GM12878 (cell line): ENCODE measurements around the gene PPP1R2B. TPM values are rescaled to one million over a fixed set of nuclear protein-coding genes. Genes with fewer than 3 reads are reported as not detected.

Source experiments
- ATAC-seq: fragments of 200-7000 bp; cut with Tn5 transposase; 3 replicates; pipeline ENCODE4 v1.9.1; 2020; ENCODE audit warnings: mild to moderate bottlenecking, moderate library complexity
- BruUV-seq: library from RNA; stranded (reverse); fragments of 400-500 nt; replicated peaks from 2 replicates; lab custom pipeline; 2021; lab: Mats Ljungman, UMichigan
- CTCF ChIA-PET: fragments of 300-600 bp; sonication (Branson Sonifier 250); formaldehyde crosslinking; extraction: SDS; loops from one replicate; lab custom pipeline; 2021; ENCODE audit warnings: inconsistent platforms; lab: Yijun Ruan, JAX
- POLR2A ChIA-PET: fragments of 350-600 bp; formaldehyde crosslinking; extraction: SDS; loops from one replicate; lab custom pipeline; 2021; ENCODE audit warnings: inconsistent platforms; lab: Charles Lee
- RAD21 ChIA-PET: fragments of 300-600 bp; sonication (Branson Sonifier 250); formaldehyde crosslinking; loops from one replicate; lab custom pipeline; 2023; ENCODE audit warnings: antibody characterized with exemption; ENCODE audit not compliant: unreplicated experiment; lab: Charles Lee
- SMC1A ChIA-PET: fragments of 300-600 bp; sonication (Branson Sonifier 250); formaldehyde crosslinking; loops from one replicate; lab custom pipeline; 2023; ENCODE audit not compliant: unreplicated experiment, uncharacterized antibody; lab: Charles Lee
- DNase-seq: peaks from one replicate; pipeline ENCODE4 v3.0.0-alpha.2; 2011; ENCODE audit warnings: low read depth, low spot score
- FAIRE-seq: peaks from 3 replicates; lab custom pipeline; 2011; peaks lifted over from hg19 to GRCh38; lab: Jason Lieb, UNC
- H2AFZ ChIP-seq: 2 replicates; pipeline ENCODE4 v1.6.0; 2011; ENCODE audit warnings: low read depth, low read length, control low read depth; ENCODE audit not compliant: control insufficient read depth
- H3K27ac ChIP-seq: 2 replicates; pipeline ENCODE4 v1.5.1; 2011; ENCODE audit warnings: control low read depth; ENCODE audit not compliant: control insufficient read depth, insufficient read depth
- H3K27me3 ChIP-seq, 2 experiments: replicated peaks in 1 of 2; 2 replicates each; pipeline versions ENCODE4 v1.6.0 to v1.6.1; 2011; ENCODE audit warnings: low read length in 1 of 2; ENCODE audit not compliant: control insufficient read depth in 2 of 2, insufficient read depth in 2 of 2
- H3K36me3 ChIP-seq, 2 experiments: 2 replicates each; pipeline ENCODE4 v1.5.1; 2011; ENCODE audit warnings: low read length in 1 of 2; ENCODE audit not compliant: control insufficient read depth in 2 of 2, insufficient read depth in 2 of 2
- H3K4me1 ChIP-seq: 2 replicates; pipeline ENCODE4 v1.6.1; 2011; ENCODE audit warnings: mild to moderate bottlenecking, low read length, moderate library complexity, mixed read lengths; ENCODE audit not compliant: control insufficient read depth, insufficient read depth
- H3K4me2 ChIP-seq: 2 replicates; pipeline ENCODE4 v1.6.0; 2011; ENCODE audit warnings: control low read depth; ENCODE audit not compliant: control insufficient read depth, insufficient read depth
- H3K4me3 ChIP-seq: fragments of 200-600 bp; sonication (generic); 2 replicates; pipeline ENCODE4 v1.5.1; 2016
- H3K79me2 ChIP-seq: 2 replicates; pipeline ENCODE4 v1.6.0; 2011; ENCODE audit warnings: low read length; ENCODE audit not compliant: control insufficient read depth, insufficient read depth
- H3K9ac ChIP-seq: 2 replicates; pipeline ENCODE4 v1.8.0; 2011; ENCODE audit warnings: low read length, control low read depth, mixed read lengths; ENCODE audit not compliant: control insufficient read depth, insufficient read depth
- H3K9me3 ChIP-seq: replicated peaks from 3 replicates; pipeline ENCODE4 v1.5.1; 2011; ENCODE audit warnings: mild to moderate bottlenecking, low read length; ENCODE audit not compliant: control insufficient read depth, insufficient read depth
- H4K20me1 ChIP-seq: 2 replicates; pipeline ENCODE4 v1.6.0; 2011; ENCODE audit not compliant: control insufficient read depth, insufficient read depth
- ATF7 ChIP-seq: fragments of 450-650 bp; IDR thresholded peaks from 2 replicates; pipeline ENCODE4 v1.6.1; 2016; ENCODE audit warnings: low read depth, mild to moderate bottlenecking
- BMI1 ChIP-seq: fragments of 450-650 bp; IDR thresholded peaks from 2 replicates; pipeline ENCODE4 v1.6.1; 2016; ENCODE audit warnings: mild to moderate bottlenecking, moderate library complexity, borderline replicate concordance
- CHD2 ChIP-seq: IDR thresholded peaks from 2 replicates; pipeline ENCODE4 v1.6.1; 2011; ENCODE audit warnings: low read depth, low read length, improper control_type of control experiment, borderline replicate concordance
- FOXM1 ChIP-seq: IDR thresholded peaks from 2 replicates; pipeline ENCODE4 v1.6.1; 2012; ENCODE audit warnings: low read depth, mild to moderate bottlenecking, inconsistent platforms, low read length, moderate library complexity
- IKZF2 ChIP-seq, 2 experiments: fragments of 450-650 bp; IDR thresholded peaks; 2 replicates each; pipeline ENCODE4 v1.6.1; 2017; ENCODE audit warnings: mild to moderate bottlenecking in 2 of 2, moderate library complexity in 2 of 2
- KDM1A ChIP-seq: fragments of 200-600 bp; sonication (generic); IDR thresholded peaks from 2 replicates; pipeline ENCODE4 v1.6.1; 2016; ENCODE audit warnings: borderline replicate concordance
- MTA2 ChIP-seq: fragments of 450-650 bp; IDR thresholded peaks from 2 replicates; pipeline ENCODE4 v1.6.1; 2016; ENCODE audit warnings: low read depth, mild to moderate bottlenecking, moderate library complexity
- NFYA ChIP-seq: IDR thresholded peaks from 2 replicates; pipeline ENCODE4 v1.6.1; 2011; ENCODE audit warnings: low read depth, mild to moderate bottlenecking, low read length, improper control_type of control experiment, borderline replicate concordance
- NR2C1 ChIP-seq: fragments of 450-650 bp; IDR thresholded peaks from 2 replicates; pipeline ENCODE4 v1.6.1; 2017; ENCODE audit warnings: antibody characterized with exemption, mild to moderate bottlenecking, moderate library complexity
- NR2F1 ChIP-seq: fragments of 450-650 bp; conservative IDR thresholded peaks from 2 replicates; pipeline ENCODE4 v1.6.1; 2017; ENCODE audit warnings: mild to moderate bottlenecking
- PAX5 ChIP-seq: IDR thresholded peaks from 2 replicates; pipeline ENCODE4 v1.6.1; 2011; ENCODE audit warnings: low read depth, low read length, borderline replicate concordance
- PML ChIP-seq: IDR thresholded peaks from 2 replicates; pipeline ENCODE4 v1.6.1; 2012; ENCODE audit warnings: low read length, inconsistent platforms
- RBBP5 ChIP-seq: fragments of 200-600 bp; sonication (generic); conservative IDR thresholded peaks from 2 replicates; pipeline ENCODE4 v1.6.1; 2016
- RUNX3 ChIP-seq: IDR thresholded peaks from 2 replicates; pipeline ENCODE4 v1.6.1; 2012; ENCODE audit warnings: low read length, inconsistent platforms
- SIN3A ChIP-seq: IDR thresholded peaks from 2 replicates; pipeline ENCODE4 v1.6.1; 2012; ENCODE audit warnings: low read depth, low read length, improper control_type of control experiment
- SPI1 ChIP-seq: IDR thresholded peaks from 2 replicates; pipeline ENCODE4 v1.6.1; 2011; ENCODE audit warnings: low read depth, mild to moderate bottlenecking, low read length, moderate library complexity, borderline replicate concordance; ENCODE audit not compliant: insufficient read depth
- SREBF2 ChIP-seq: IDR thresholded peaks from 2 replicates; pipeline ENCODE4 v1.6.1; 2012; ENCODE audit warnings: mild to moderate bottlenecking, low read length
- STAT1 ChIP-seq: fragments of 450-650 bp; conservative IDR thresholded peaks from 2 replicates; pipeline ENCODE4 v1.6.1; 2014; ENCODE audit warnings: antibody characterized with exemption, mild to moderate bottlenecking
- SUZ12 ChIP-seq: fragments of 200-600 bp; sonication (generic); IDR thresholded peaks from one replicate; pipeline ENCODE4 v1.6.1; 2018; ENCODE audit warnings: antibody characterized with exemption, mild to moderate bottlenecking; ENCODE audit not compliant: unreplicated experiment
- TCF12 ChIP-seq: IDR thresholded peaks from 2 replicates; pipeline ENCODE4 v1.6.1; 2011; ENCODE audit warnings: low read depth, mild to moderate bottlenecking, low read length
- TCF3 ChIP-seq: IDR thresholded peaks from 2 replicates; pipeline ENCODE4 v1.6.1; 2012; ENCODE audit warnings: low read depth, mild to moderate bottlenecking, low read length, borderline replicate concordance; ENCODE audit not compliant: insufficient read depth
- WRNIP1 ChIP-seq: IDR thresholded peaks from 2 replicates; pipeline ENCODE4 v1.6.1; 2011; ENCODE audit warnings: low read depth, low read length, improper control_type of control experiment, borderline replicate concordance
- ZNF207 ChIP-seq: fragments of 450-650 bp; IDR thresholded peaks from 2 replicates; pipeline ENCODE4 v1.6.1; 2014; ENCODE audit warnings: antibody characterized with exemption, mild to moderate bottlenecking, borderline replicate concordance
- ZNF622 ChIP-seq: fragments of 450-650 bp; IDR thresholded peaks from 2 replicates; pipeline ENCODE4 v1.6.1; 2017; ENCODE audit warnings: mild to moderate bottlenecking, inconsistent platforms
- WGBS: methylation state at CpG from one replicate; pipeline ENCODE4 v1.1.6; 2016; ENCODE audit warnings: low lambda C conversion rate; ENCODE audit not compliant: insufficient replicate concordance, insufficient coverage; ENCODE audit errors: missing lambda C conversion rate; 5-methylcytosine and 5-hydroxymethylcytosine counted together
- in situ Hi-C: fragments of 300-500 bp; cut with MboI; formaldehyde crosslinking; loops from 9 replicates; pipeline ENCODE4 v1.14.3; 2018; ENCODE audit warnings: mixed read lengths
- intact Hi-C: fragments of 100-400 bp; cut with micrococcal nuclease; formaldehyde crosslinking; loops from one replicate; pipeline ENCODE4 v1.14.2; 2022; ENCODE audit not compliant: unreplicated experiment
- polyA plus RNA-seq, 11 experiments: library from polyadenylated mRNA; depleted of rRNA in 4 of 11; unstranded in 6 of 11; stranded (reverse) in 5 of 11; fragments of >200 nt; fragmentation: Nextera tagmentation in 4 of 11; fragmentation: Illumina TruSeq in 1 of 11; extraction: Ambion mirVana in 4 of 11; extraction: Trizol in 1 of 11; gene quantifications; 1 replicate in 1 of 11; 2 replicates in 10 of 11; pipeline versions ENCODE4 v1.2.1 to v1.2.3, GENCODE V29; 2011 to 2016; ENCODE audit warnings: inconsistent platforms in 2 of 11, missing spikeins in 2 of 11, low read depth in 1 of 11
- total RNA-seq, 4 experiments: library from RNA; depleted of rRNA in 3 of 4; stranded (reverse); fragments of >200 nt in 3 of 4; fragmentation: Illumina TruSeq in 1 of 4; extraction: Trizol in 1 of 4; gene quantifications; 2 replicates each; pipeline versions ENCODE4 v1.2.1 to v1.2.3, GENCODE V29; 2013 to 2021
- TF ChIP-seq, protein P1 (sequence below): fragments of 150-350 bp; IDR thresholded peaks from 2 replicates; pipeline ENCODE4 v1.6.1; 2016; ENCODE audit warnings: low read depth, low read length

The PPP1R2B gene
- total and polyA plus RNA-seq, 10 of the 15 experiments (the other 5 are each of a cell fraction or from before 2014, with no cell fraction given): 0.02 to 0.13 (median 0.08) TPM; not detected in 5

DNA sequence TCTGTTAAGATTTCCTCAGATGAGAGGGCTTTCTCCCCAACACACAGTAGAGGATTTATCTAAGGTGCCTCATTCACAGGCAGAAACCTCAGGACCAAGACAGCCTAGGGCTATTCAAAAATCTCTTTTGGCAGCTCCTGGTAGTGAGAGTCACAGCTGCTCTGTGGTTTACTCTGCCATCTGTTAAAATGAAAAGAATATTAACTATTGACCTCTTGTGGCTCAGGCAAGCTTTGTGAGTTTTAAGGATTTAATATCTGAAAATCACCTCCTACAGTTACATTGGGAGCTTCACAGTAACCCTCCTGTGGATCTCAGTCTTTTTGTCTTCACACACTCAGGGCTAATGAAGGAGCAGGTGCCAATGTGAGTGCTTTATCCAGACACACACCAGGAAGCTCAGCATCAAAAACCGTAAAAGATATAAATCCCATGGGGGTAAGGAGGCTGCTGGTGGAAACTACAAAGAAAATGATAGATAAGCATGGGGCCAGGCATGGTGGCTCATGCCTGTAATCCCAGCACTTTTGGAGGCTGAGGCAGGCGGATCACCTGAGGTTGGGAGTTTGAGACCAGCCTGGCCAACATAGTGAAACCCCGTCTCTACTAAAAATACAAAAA lies 29.7 kb downstream of the PPP1R2B start:
- BruUV-seq: no TSS peak
- TF ChIP-seq SUZ12 (no peak), PML (no peak), TCF3 (peak; percentile 92), SPI1 (no peak), IKZF2 (IDR thresholded peaks at IDR 0.05) (peak; percentile 13 to 31; a peak in 2 of 4 replicates), WRNIP1 (no peak), ATF7 (no peak), FOXM1 (no peak), TCF12 (peak; percentile 76), CHD2 (no peak), NFYA (no peak), RUNX3 (peak; percentile 59), RBBP5 (no peak), STAT1 (no peak), SREBF2 (no peak), ZNF207 (no peak), PAX5 (no peak), KDM1A (no peak), MTA2 (no peak), ZNF622 (no peak), BMI1 (no peak), NR2C1 (no peak), SIN3A (no peak), NR2F1 (peak; percentile 77)
- TF ChIP-seq, protein P1, sequence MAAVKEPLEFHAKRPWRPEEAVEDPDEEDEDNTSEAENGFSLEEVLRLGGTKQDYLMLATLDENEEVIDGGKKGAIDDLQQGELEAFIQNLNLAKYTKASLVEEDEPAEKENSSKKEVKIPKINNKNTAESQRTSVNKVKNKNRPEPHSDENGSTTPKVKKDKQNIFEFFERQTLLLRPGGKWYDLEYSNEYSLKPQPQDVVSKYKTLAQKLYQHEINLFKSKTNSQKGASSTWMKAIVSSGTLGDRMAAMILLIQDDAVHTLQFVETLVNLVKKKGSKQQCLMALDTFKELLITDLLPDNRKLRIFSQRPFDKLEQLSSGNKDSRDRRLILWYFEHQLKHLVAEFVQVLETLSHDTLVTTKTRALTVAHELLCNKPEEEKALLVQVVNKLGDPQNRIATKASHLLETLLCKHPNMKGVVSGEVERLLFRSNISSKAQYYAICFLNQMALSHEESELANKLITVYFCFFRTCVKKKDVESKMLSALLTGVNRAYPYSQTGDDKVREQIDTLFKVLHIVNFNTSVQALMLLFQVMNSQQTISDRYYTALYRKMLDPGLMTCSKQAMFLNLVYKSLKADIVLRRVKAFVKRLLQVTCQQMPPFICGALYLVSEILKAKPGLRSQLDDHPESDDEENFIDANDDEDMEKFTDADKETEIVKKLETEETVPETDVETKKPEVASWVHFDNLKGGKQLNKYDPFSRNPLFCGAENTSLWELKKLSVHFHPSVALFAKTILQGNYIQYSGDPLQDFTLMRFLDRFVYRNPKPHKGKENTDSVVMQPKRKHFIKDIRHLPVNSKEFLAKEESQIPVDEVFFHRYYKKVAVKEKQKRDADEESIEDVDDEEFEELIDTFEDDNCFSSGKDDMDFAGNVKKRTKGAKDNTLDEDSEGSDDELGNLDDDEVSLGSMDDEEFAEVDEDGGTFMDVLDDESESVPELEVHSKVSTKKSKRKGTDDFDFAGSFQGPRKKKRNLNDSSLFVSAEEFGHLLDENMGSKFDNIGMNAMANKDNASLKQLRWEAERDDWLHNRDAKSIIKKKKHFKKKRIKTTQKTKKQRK: no peak

More for the DNA sequence above, 29.7 kb downstream of the PPP1R2B start:
- H3K4me2 ChIP-seq: peak overlapping the region; percentile 21; the same call in 1 of the 2 replicates
- in situ Hi-C loops (no loop called here), intact Hi-C loops (loop anchor here (5.0 kb wide), 1 partner anchor 42 kb away; no protein-coding TSS in a partner anchor)
- no peaks in the 10 kb centered on the region for H4K20me1 ChIP-seq
- no peaks in the 10 kb centered on the region for H3K27me3 ChIP-seq
- ATAC-seq (peak; percentile 85), DNase-seq (peak; percentile 39), FAIRE-seq (peak; percentile 64)
- H3K36me3 ChIP-seq: no peaks in the 10 kb centered on the region
- no peaks in the 10 kb centered on the region for H3K9me3 ChIP-seq
- no peak overlapping the region for H3K27ac ChIP-seq
- POLR2A ChIA-PET: interaction anchor here (0.6 to 1.7 kb wide), 3 partner anchors 9 to 54 kb away, joined by 3 to 11 read pairs (median 5); no protein-coding TSS in a partner anchor
- no peak overlapping the region for H3K9ac ChIP-seq
- H2AFZ ChIP-seq: peak overlapping the region; percentile 41
- SMC1A ChIA-PET: interaction anchor here (0.5 to 8.1 kb wide), 15 partner anchors 8 to 897 kb away, joined by 3 to 68 read pairs (median 5); no protein-coding TSS in a partner anchor
- WGBS: 65% methylated on average over 3 of the region's 3 CpGs
- no peak overlapping the region for H3K4me3 ChIP-seq
- CTCF ChIA-PET: interaction anchor here (0.8 to 6.6 kb wide), 11 partner anchors 9 to 252 kb away, joined by 3 to 32 read pairs (median 5); no protein-coding TSS in a partner anchor
- H3K4me1 ChIP-seq: peaks cover 3% of the 10 kb centered on the region; the same call in 1 of the 2 replicates
- RAD21 ChIA-PET: interaction anchor here (0.6 to 7.2 kb wide), 12 partner anchors 9 to 216 kb away, joined by 3 to 50 read pairs (median 6); no protein-coding TSS in a partner anchor
- H3K79me2 ChIP-seq: no peaks in the 10 kb centered on the region
